MM.1S (cell line): ENCODE data around the gene CCL4L2.
"Not testable (repeated sequence)": the region's sequence is repeated elsewhere in the genome, so short reads cannot be mapped to it uniquely, and the experiment has no call there.

Experiments
- DNase-seq: peaks from one replicate; pipeline ENCODE4 v3.0.0-alpha.2; 2015
- H2AFZ ChIP-seq: fragments of 300-600 bp; sonication (generic); 2 replicates; pipeline ENCODE4 v1.6.0; 2016; ENCODE audit warnings: antibody characterized with exemption, low read length
- H3F3A ChIP-seq: fragments of 300-600 bp; sonication (generic); 2 replicates; pipeline ENCODE4 v1.6.1; 2016; ENCODE audit warnings: mild to moderate bottlenecking, antibody characterized with exemption, low read length, moderate library complexity, mixed read lengths; ENCODE audit not compliant: insufficient read depth
- H3K27ac ChIP-seq: fragments of 300-600 bp; sonication (generic); 2 replicates; pipeline ENCODE4 v1.5.1; 2016; ENCODE audit warnings: mild to moderate bottlenecking, low read length
- H3K27me3 ChIP-seq: fragments of 300-600 bp; sonication (generic); replicated peaks from 2 replicates; pipeline ENCODE4 v1.6.0; 2016; ENCODE audit warnings: low read length; ENCODE audit not compliant: insufficient read depth
- H3K36me3 ChIP-seq: fragments of 300-600 bp; sonication (generic); replicated peaks from 2 replicates; pipeline ENCODE4 v1.6.1; 2016; ENCODE audit warnings: mild to moderate bottlenecking, low read length, mixed read lengths; ENCODE audit not compliant: insufficient read depth
- H3K4me1 ChIP-seq: fragments of 300-600 bp; sonication (generic); 2 replicates; pipeline ENCODE4 v1.6.1; 2016; ENCODE audit warnings: low read length, mixed read lengths
- H3K4me2 ChIP-seq: fragments of 300-600 bp; sonication (generic); 2 replicates; pipeline ENCODE4 v1.6.0; 2016; ENCODE audit warnings: low read depth, low read length
- H3K4me3 ChIP-seq: fragments of 300-600 bp; sonication (generic); 2 replicates; pipeline ENCODE4 v1.5.1; 2016; ENCODE audit warnings: low read length, mixed read lengths
- H3K79me2 ChIP-seq: fragments of 300-600 bp; sonication (generic); 2 replicates; pipeline ENCODE4 v1.6.1; 2016; ENCODE audit warnings: mixed run types, low read length, mixed read lengths
- H3K9ac ChIP-seq: fragments of 300-600 bp; sonication (generic); 2 replicates; pipeline ENCODE4 v1.6.1; 2016; ENCODE audit warnings: low read length, mixed read lengths
- H3K9me2 ChIP-seq: fragments of 300-600 bp; sonication (generic); replicated peaks from 2 replicates; pipeline ENCODE4 v1.6.1; 2016; ENCODE audit warnings: mild to moderate bottlenecking, low read length, mixed read lengths; ENCODE audit not compliant: insufficient read depth
- H3K9me3 ChIP-seq: fragments of 300-600 bp; sonication (generic); replicated peaks from 2 replicates; pipeline ENCODE4 v1.6.1; 2016; ENCODE audit warnings: mild to moderate bottlenecking, low read length, mixed read lengths; ENCODE audit not compliant: insufficient read depth
- H4K20me1 ChIP-seq: fragments of 300-600 bp; sonication (generic); 2 replicates; pipeline ENCODE4 v1.6.1; 2016; ENCODE audit warnings: mild to moderate bottlenecking, low read length, moderate library complexity, mixed read lengths; ENCODE audit not compliant: insufficient read depth
- CTCF ChIP-seq: fragments of 300-600 bp; sonication (generic); IDR thresholded peaks from 2 replicates; pipeline ENCODE4 v1.5.1; 2016; ENCODE audit warnings: antibody characterized with exemption, low read length, mixed read lengths
- EZH2 ChIP-seq: fragments of 300-600 bp; sonication (generic); optimal IDR thresholded peaks from 2 replicates; pipeline ENCODE3; 2017; ENCODE audit warnings: low read depth, mild to moderate bottlenecking, antibody characterized with exemption, low read length, mixed read lengths
- EZH2phosphoT487 ChIP-seq: fragments of 300-600 bp; sonication (generic); IDR thresholded peaks from 2 replicates; pipeline ENCODE4 v1.6.1; 2018; ENCODE audit warnings: antibody characterized with exemption, low read length

The CCL4L2 gene

GRCh38 chr17:36212966-36213365, 2.1 kb downstream of the CCL4L2 start:
- H3K79me2 ChIP-seq = peaks cover 10% of the 10 kb centered on the region
- H3K9me3 ChIP-seq = no peaks in the 10 kb centered on the region
- TF ChIP-seq EZH2 (no peak), CTCF (no peak), EZH2phosphoT487 (no peak)
- H3K27me3 ChIP-seq = no peaks in the 10 kb centered on the region
- no peak overlapping the region for H2AFZ ChIP-seq
- peak; percentile 5 for DNase-seq
- H3K4me1 ChIP-seq = peaks cover 43% of the 10 kb centered on the region
- no peaks in the 10 kb centered on the region for H3K36me3 ChIP-seq
- H3K4me2 ChIP-seq = no peak overlapping the region
- H3K27ac ChIP-seq = no peak overlapping the region
- H3K9ac ChIP-seq = no peak overlapping the region
- H3K9me2 ChIP-seq = no peaks in the 10 kb centered on the region
- H4K20me1 ChIP-seq = no peaks in the 10 kb centered on the region
- H3K4me3 ChIP-seq = no peak overlapping the region
- H3F3A ChIP-seq = peaks cover 24% of the 10 kb centered on the region

GRCh38 chr17:36213695-36214094, 2.8 kb downstream of the CCL4L2 start:
- H3K27me3 ChIP-seq = no peaks in the 10 kb centered on the region
- H3K9me3 ChIP-seq = no peaks in the 10 kb centered on the region
- no peak overlapping the region for H3K4me2 ChIP-seq
- H3K36me3 ChIP-seq = no peaks in the 10 kb centered on the region
- no peak overlapping the region for H2AFZ ChIP-seq
- no peak overlapping the region for H3K9ac ChIP-seq
- peak; percentile 5 for DNase-seq
- H3K4me3 ChIP-seq = no peak overlapping the region
- H3K79me2 ChIP-seq = peaks cover 10% of the 10 kb centered on the region
- no peak overlapping the region for H3K27ac ChIP-seq
- no peak for TF ChIP-seq EZH2phosphoT487
- no peak for TF ChIP-seq CTCF
- TF ChIP-seq EZH2 = no peak
- peaks cover 24% of the 10 kb centered on the region for H3F3A ChIP-seq
- no peaks in the 10 kb centered on the region for H4K20me1 ChIP-seq
- no peaks in the 10 kb centered on the region for H3K9me2 ChIP-seq
- H3K4me1 ChIP-seq = peaks cover 43% of the 10 kb centered on the region

- Histone ChIP-seq H3F3A (peaks cover 18% of the 10 kb centered on the region), H3K4me3 (no peak overlapping the region), H3K4me2 (no peak overlapping the region), H3K9me2 (no peaks in the 10 kb centered on the region), H3K79me2 (peaks cover 10% of the 10 kb centered on the region), H3K27me3 (no peaks in the 10 kb centered on the region), H4K20me1 (no peaks in the 10 kb centered on the region), H3K36me3 (no peaks in the 10 kb centered on the region), H2AFZ (no peak overlapping the region), H3K9ac (no peak overlapping the region), H3K9me3 (no peaks in the 10 kb centered on the region), H3K4me1 (peaks cover 36% of the 10 kb centered on the region), H3K27ac (no peak overlapping the region)
- TF ChIP-seq CTCF (no peak), EZH2 (no peak), EZH2phosphoT487 (no peak)
- DNase-seq = peak; percentile 5
Measured at GRCh38 chr17:36214918-36215317, 4.1 kb downstream of the CCL4L2 start.

DNA sequence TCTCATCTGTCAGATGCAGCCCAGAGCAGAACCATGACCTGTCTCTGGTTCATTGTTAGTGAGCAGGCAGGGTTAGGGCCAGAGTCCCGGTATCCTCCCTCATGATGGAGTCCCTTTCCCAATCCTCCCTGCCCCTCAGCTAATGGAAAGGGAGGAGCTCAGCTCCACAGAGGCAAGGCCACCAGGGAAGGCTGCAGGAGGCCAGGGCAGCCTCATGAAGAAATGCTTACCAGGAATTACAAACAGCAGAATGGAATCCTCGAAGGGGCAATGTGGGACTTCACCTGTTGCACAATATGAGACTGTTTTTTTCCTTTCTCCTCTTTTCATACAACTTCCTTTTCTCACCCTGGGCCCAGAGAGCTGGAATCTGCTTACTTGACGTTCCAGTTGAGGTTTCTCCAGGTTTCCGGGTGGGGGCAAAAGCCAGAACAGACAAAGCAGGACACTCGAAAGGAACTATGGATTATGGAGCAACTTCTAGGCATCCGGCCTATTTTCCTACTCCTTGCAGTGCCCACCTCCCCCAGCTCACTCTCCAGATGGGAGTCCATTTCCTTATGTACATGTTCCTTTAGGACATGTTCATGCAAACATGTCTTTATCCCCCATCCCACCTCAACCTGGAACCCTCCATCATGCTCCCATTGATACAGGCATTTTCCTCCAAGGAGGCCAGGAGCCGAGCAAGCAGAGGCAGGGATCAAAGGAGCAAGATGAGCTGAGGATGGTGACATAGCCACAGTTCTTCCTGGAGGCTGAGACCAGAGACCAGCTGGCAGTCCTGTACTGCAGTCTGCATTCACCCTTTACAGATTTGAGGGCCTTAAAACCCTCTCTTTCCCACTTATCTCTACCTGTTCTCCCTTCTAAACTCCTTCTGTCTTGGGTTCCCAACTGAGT, 4.8 kb downstream of the CCL4L2 start:
- H3K4me2 ChIP-seq = peak overlapping the region; percentile 10; the same call in 1 of the 2 replicates

GRCh38 chr17:36219556-36219955, 8.7 kb downstream of the CCL4L2 start:
- not testable (repeated sequence) for H3K27ac ChIP-seq, H3K4me2 ChIP-seq, H3K9ac ChIP-seq, H3K4me1 ChIP-seq, H4K20me1 ChIP-seq, H3K9me3 ChIP-seq, H3F3A ChIP-seq, H3K79me2 ChIP-seq, H3K36me3 ChIP-seq, H3K4me3 ChIP-seq, DNase-seq, H2AFZ ChIP-seq, H3K9me2 ChIP-seq, H3K27me3 ChIP-seq

More for the DNA sequence above, 4.8 kb downstream of the CCL4L2 start:
- H3K79me2 ChIP-seq, DNase-seq, H3K36me3 ChIP-seq, H3K27ac ChIP-seq, H3K27me3 ChIP-seq, H3K4me3 ChIP-seq, H3K9ac ChIP-seq, H4K20me1 ChIP-seq, H3K9me3 ChIP-seq, H3K9me2 ChIP-seq: not testable (repeated sequence)
- peaks cover 11% of the 10 kb centered on the region for H3F3A ChIP-seq
- peak overlapping the region; percentile 32; the same call in 1 of the 2 replicates for H2AFZ ChIP-seq
- peaks cover 29% of the 10 kb centered on the region for H3K4me1 ChIP-seq
